SH-SY5Y (cell line): ENCODE results near the gene AGER.

Experiments
- GATA2 ChIP-seq: IDR thresholded peaks from 2 replicates; pipeline ENCODE4 v1.6.1; 2011; ENCODE audit warnings: mild to moderate bottlenecking, low read depth, low read length
- GATA3 ChIP-seq: IDR thresholded peaks from 2 replicates; pipeline ENCODE4 v1.6.1; 2011; ENCODE audit warnings: low read depth, mild to moderate bottlenecking, low read length, moderate library complexity

AGER gene

DNA sequence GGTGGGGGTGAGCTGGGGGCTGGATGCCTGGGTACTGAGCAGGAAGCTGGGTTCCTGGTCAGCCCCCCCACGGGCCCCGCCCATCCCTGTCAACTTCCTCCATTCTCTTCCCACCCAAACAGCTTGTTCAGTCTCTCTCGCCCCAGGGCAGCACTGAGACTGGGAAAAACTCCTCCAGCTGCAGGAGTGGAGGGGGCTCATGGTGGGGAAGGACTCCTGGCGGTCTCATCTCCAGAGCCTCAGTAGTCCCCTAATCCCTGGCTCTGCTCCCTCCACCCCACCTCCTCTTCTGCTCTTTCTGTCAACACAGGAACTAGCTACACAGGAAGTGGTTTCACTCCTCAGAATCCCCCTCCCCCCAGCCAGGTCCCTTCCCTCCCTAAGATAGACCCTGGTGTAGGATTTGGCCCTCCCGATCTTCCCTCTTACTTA is 8.6 kb upstream of the AGER start, which contains the start of gene GPSM3:
GPSM3 (minus strand) TSS at position 36 of the 432 bp plus-strand sequence. CDS start 130 bp downstream, outside the sequence.
- TF ChIP-seq GATA3: no peak
- no peak for TF ChIP-seq GATA2

DNA sequence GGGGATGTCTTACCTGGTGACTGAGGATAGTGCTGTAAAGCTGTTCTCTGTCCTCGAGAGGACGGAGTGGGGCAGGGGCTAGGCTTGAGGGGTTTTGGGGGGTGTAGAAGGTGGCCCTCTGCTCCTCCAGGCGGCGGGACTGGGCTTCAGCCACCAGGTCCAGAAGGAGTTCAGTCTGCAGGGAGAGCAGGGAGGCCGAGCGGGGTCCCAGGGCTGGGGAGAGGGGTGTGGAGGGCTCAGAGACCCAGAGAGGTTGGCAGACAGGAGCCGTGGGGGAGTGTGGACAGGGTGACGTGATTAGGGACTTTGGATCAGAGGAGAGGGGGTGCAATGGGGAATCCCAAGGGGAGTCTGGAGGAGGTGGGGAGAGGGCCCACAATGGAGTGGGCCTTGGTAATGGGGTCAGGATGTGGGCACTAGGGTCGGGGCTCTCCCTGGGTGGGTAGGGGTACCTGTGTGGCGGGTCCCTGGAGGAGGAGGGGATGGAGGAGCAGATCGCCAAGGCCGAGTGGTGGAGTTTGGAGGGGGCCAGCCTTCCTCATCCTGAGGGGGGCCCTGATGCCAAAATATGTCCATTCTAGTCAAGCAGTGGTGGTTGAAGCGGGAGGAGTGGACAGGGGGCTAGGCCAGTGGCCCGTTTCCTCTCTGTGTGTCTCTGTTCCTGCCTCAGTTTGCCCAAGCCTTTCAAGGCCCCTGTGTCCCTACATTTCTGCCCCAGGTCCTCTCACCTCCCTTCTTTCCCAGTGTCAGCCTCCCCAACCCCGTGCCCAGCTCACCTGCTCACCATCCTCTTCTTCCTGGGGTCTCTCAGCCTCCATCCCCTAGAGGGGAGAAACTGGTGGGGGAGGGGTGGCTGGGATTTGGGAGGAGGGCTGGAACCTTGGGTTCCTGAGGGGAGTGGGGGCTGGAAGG is 7.9 kb upstream of the AGER start:
- TF ChIP-seq GATA3: no peak
- TF ChIP-seq GATA2: no peak

- no peak for TF ChIP-seq GATA3
- TF ChIP-seq GATA2: no peak
Observed at GRCh38 chr6:32190911-32191677, 7.0 kb upstream of the AGER start.

DNA sequence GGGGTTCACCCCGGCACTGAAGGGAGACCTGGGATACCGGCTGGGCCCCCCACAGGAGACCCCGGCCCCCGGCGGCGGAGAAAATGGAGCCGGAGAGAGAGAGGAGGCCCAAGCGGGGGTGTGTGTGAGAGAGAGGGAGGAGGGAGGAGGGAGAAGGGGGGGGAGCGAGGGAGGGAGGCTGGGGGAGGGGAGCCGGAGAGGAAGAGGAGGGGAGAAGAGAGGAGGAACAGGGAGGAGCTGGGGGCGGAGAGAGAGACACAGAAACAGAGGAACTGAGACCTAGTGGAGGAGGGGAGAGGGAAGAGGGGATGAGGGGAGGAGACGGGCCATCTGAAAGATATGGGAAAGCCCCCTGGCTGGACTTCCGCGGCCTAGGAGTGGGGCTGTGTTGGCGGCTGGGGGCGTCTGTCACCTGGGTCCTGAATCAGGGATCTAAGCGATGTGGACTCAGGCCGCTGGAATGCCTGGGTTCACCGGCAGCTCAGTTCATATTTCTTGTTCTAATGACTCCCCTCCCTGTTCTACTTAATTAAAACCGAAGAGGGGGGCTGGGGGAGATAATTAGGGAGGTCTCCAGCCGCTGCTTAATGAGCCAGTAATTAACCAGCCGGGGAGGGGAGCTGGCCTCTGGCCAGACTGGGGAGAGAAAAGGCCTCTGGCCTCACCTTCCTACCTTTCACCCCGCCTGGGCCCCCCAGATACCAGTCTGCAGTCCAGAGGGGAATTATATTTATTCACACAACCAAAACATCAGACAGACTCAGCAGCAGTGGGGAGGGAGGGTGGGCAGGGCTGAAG is 6.2 kb upstream of the AGER start, which contains the start of gene PBX2:
PBX2 (minus strand) TSS at position 149 of the 798 bp plus-strand sequence. CDS start 287 bp downstream, outside the sequence.
- TF ChIP-seq GATA2 (no peak), GATA3 (no peak)

DNA sequence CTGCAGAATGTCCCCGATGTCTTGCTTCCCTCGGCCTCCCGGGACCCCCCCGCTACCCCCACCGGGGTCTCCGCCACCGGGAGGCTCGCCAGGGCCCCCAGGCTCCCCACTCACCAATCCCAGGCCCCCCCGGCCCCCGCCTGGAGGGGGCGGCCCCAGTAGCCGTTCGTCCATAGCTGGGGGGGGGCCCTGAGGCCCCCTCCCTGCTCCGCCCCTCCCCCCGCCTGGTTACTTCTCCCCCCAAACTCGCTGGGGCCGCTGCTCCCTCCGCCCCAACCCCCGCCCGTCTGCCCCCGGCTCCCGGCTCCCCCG is 5.6 kb upstream of the AGER start:
- no peak for TF ChIP-seq GATA3
- no peak for TF ChIP-seq GATA2

GRCh38 chr6:32189069-32189741 is 5.2 kb upstream of the AGER start:
- no peak for TF ChIP-seq GATA2
- TF ChIP-seq GATA3: no peak

DNA sequence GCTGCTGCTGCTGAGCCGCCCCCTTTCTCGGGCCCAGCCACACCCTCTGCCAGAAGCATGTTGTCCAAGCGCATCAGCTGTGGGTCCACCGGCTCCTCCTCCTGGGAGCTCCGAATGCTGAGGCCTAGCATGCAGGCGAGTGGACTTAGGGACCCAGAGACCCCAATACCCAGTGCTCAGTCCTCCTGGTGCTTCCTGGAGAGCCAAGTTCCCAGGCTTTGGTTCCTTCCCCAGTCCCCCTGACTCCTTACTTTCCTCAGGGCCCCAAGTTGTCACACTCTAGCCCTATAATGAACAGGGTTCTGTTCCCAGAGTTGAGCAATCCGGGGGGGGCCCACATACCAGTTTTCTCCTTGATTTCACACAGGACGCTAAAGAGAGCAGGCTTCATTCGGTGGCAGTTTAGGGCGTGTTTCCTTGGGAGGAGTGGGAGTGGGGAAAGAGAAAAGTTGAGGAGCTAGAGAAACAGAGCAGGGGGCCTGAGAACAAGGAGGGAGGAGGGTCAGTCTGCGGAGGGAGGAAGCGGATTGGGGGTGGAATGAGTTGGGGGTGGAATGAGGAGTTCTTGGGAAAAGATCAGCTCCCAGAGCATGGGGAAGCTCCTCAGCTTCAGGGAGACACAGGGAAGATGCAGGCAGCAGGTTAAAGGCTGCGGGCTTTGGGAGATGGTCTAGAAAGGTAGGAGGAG is 4.5 kb upstream of the AGER start:
- TF ChIP-seq GATA3: no peak
- no peak for TF ChIP-seq GATA2

DNA sequence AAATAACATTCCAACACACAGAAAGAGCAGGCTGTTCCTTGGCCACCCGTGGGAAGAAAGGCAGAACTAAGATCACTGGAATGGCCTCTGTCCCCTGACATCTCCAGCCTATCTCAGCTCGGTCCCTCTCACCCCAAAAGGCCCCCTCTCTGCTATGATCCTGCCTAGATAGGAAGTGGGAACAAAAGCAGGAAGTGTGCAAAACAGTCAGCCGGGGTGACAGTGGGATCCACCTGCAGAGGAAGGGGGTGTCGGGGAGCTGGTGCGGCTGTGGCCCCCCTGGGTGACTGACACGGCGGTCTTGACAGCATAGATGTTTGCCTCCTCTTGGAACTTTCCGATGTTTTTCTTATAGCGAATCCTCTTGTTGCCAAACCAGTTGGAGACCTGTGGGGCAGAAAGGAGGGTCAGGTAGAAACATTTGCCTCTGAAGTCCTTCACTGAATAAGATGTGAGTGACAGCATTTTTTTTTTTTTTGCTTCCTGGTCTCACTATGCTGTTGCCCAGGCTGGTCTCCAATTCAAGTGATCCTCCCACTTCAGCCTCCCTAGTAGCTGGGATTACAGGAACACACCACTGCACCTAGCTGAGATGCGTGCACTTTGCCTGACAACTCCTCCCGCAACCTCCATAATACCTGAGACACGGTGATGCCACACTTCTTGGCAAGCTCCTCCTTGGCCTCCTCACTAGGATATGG is 3.1 kb upstream of the AGER start:
- TF ChIP-seq GATA3 (no peak), GATA2 (no peak)

- TF ChIP-seq GATA3 (no peak), GATA2 (no peak)
Observed at GRCh38 chr6:32183483-32184083, 470 bp downstream of the AGER start.

DNA sequence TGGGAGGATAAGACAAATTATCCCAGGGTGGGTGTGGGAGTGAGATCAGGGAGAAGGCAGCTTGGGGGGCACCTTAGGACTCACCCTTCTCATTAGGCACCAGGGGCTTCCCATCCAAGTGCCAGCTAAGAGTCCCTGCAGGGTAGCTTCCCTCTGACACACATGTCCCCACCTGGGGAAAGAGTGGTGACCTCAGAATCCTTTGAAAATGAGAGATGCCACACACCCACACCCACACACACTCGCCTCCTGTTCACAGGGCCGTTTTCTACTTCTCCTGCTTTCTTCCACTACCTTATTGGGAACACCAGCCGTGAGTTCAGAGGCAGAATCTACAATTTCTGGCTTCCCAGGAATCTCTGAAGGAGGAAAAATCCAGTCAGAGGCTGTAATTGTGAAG is 1.0 kb downstream of the AGER start:
- TF ChIP-seq GATA2 (no peak), GATA3 (no peak)

- TF ChIP-seq GATA2: no peak
- TF ChIP-seq GATA3: no peak
Observed at GRCh38 chr6:32182555-32182981, 1.5 kb downstream of the AGER start.

DNA sequence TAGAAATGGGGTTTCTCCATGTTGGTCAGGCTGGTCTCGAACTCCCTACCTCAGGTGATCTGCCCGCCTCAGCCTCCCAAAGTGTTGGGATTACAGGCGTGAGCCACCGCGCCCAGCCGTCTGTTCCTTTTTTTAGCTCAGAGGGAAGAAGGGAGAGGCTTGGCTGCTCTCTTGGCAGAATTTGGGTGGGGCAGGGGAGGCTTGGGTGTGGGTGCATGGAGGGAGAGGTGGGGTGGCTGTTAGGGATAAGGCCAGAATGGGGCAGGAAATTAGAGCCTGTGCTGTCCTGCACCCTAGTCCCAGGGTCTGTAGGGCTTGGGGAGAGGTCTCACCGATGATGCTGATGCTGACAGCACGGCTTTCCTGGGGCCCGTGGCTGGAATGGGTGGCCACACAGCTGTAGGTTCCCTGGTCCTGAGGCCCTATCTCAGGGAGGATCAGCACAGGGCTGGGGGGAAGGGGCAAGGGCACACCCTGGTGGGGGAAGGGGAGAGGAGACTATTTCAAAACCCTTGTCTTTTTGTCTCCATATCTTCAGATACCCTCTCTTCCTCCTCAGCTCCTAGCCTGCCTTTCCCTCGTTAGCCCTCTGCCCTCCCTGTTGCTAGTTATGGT is 2.0 kb downstream of the AGER start:
- TF ChIP-seq GATA3 (no peak), GATA2 (no peak)
